Left lung (tissue), 10 donors: ENCODE measurements around the gene MTG1. TPM values are rescaled to one million over a fixed set of nuclear protein-coding genes. Genes with fewer than 3 reads are reported as not detected.
"Not testable (repeated sequence)": the region's sequence is repeated elsewhere in the genome, so short reads cannot be mapped to it uniquely, and the experiment has no call there.

Experiments used
- ATAC-seq: fragments of 200-7000 bp; cut with Tn5 transposase; one replicate; pipeline ENCODE4 v1.9.1; 2020; ENCODE audit warnings: moderate library complexity
- DNase-seq, 4 donors: peaks; one replicate each; pipeline ENCODE4 v3.0.0-alpha.2; 2013 to 2020
- H3K27ac ChIP-seq, 2 donors: fragments of 200-600 bp; sonication (generic) in 1 of 2; one replicate each; pipeline versions ENCODE4 v1.5.0 to v1.8.0; 2020 to 2021
- H3K27me3 ChIP-seq, 2 donors: fragments of 200-600 bp; sonication (generic) in 1 of 2; one replicate each; pipeline versions ENCODE4 v1.5.0 to v1.8.0; 2020 to 2021
- H3K36me3 ChIP-seq, 2 donors: fragments of 200-600 bp; sonication (generic) in 1 of 2; one replicate each; pipeline versions ENCODE4 v1.5.0 to v1.8.0; 2020 to 2021
- H3K4me1 ChIP-seq, 2 donors: fragments of 200-600 bp; one replicate each; pipeline ENCODE4 v1.8.0; 2021
- H3K4me3 ChIP-seq, 2 donors: fragments of 200-600 bp; sonication (generic) in 1 of 2; one replicate each; pipeline versions ENCODE4 v1.5.0 to v1.8.0; 2020 to 2021; ENCODE audit warnings: mild to moderate bottlenecking in 1 of 2
- H3K9me3 ChIP-seq, 2 donors: fragments of 200-600 bp; sonication (generic) in 1 of 2; one replicate each; pipeline versions ENCODE4 v1.5.0 to v1.8.0; 2020 to 2021
- intact Hi-C, 2 donors: fragments of 100-400 bp; cut with DNase I; formaldehyde crosslinking; loops; one replicate each; pipeline versions ENCODE4 v1.11.2 to v1.14.2; 2022
- polyA plus RNA-seq, 6 donors: library from polyadenylated mRNA; unstranded; fragments of 120-200 nt; gene quantifications; one replicate each; pipeline ENCODE4 v1.2.1, GENCODE V29; 2013; ENCODE audit not compliant: insufficient read length in 6 of 6
- total RNA-seq, 2 donors: library from RNA; stranded (reverse); fragmentation: NEBNext Ultra II Directional; extraction: Animal tissue kit (Norgen Biotek cat#: 25700); gene quantifications; one replicate each; pipeline ENCODE4 v1.2.1, GENCODE V29; 2021
- TF ChIP-seq, protein P1 (sequence below), 2 donors: fragments of 200-600 bp; sonication (generic) in 1 of 2; IDR thresholded peaks; one replicate each; pipeline versions ENCODE4 v1.5.0 to v1.8.0; 2021; ENCODE audit warnings: antibody characterized with exemption in 2 of 2
- donor health status: DM: no; HTN: yes; CAD: no.
- donor health status: DM: no; HTN: no; CAD: no.

The MTG1 gene
- total and polyA plus RNA-seq, 8 donors = 31.5 to 75.1 (median 60.3) TPM

GRCh38 chr10:133370030-133370786, 23.7 kb upstream of the MTG1 start:
- intact Hi-C loops = no loop called here
- no peak for ATAC-seq
- Histone ChIP-seq H3K9me3 (no peaks in the 10 kb centered on the region), H3K36me3 (peaks cover 0 to 51% of the 10 kb centered on the region in 2 donors), H3K4me1 (peaks cover 5 to 23% of the 10 kb centered on the region in 2 donors), H3K4me3 (no peak overlapping the region), H3K27ac (no peak overlapping the region), H3K27me3 (no peaks in the 10 kb centered on the region)
- no peak for DNase-seq
- TF ChIP-seq, protein P1, sequence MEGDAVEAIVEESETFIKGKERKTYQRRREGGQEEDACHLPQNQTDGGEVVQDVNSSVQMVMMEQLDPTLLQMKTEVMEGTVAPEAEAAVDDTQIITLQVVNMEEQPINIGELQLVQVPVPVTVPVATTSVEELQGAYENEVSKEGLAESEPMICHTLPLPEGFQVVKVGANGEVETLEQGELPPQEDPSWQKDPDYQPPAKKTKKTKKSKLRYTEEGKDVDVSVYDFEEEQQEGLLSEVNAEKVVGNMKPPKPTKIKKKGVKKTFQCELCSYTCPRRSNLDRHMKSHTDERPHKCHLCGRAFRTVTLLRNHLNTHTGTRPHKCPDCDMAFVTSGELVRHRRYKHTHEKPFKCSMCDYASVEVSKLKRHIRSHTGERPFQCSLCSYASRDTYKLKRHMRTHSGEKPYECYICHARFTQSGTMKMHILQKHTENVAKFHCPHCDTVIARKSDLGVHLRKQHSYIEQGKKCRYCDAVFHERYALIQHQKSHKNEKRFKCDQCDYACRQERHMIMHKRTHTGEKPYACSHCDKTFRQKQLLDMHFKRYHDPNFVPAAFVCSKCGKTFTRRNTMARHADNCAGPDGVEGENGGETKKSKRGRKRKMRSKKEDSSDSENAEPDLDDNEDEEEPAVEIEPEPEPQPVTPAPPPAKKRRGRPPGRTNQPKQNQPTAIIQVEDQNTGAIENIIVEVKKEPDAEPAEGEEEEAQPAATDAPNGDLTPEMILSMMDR (IDR thresholded peaks at IDR 0.05) = no peak

DNA sequence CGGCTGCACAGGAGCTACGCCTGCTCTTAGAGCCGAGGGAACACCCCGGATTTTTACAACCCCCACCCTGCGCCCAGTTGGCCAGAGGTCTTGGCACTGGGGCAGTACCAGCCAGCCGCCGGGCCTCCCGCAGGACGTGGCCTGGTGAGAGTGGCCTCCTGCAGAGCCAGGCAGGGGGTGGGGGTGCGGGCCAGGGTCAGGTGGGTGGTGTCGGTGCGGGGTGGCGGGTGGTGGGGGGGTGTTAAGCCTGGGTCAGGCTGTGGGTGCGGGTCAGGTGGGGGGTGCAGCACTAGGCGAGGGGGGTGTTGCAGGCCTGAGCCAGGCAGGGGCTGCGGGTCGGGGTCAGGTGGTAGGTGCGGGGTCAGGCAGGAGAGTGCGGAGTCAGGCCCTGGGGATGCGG, 21.4 kb upstream of the MTG1 start:
- H3K36me3 ChIP-seq = peaks cover 0 to 30% of the 10 kb centered on the region in 2 donors
- H3K27ac ChIP-seq = no peak overlapping the region
- peak in 2 of 4 donors; percentile 49 to 85 for DNase-seq
- intact Hi-C loops = no loop called here
- H3K27me3 ChIP-seq = peaks cover 0 to 3% of the 10 kb centered on the region in 2 donors
- ATAC-seq = peak; percentile 2
- TF ChIP-seq, protein P1 (IDR thresholded peaks at IDR 0.05) = no peak
- H3K4me3 ChIP-seq = peak overlapping the region in 1 of 2 donors; percentile 63
- H3K4me1 ChIP-seq = peaks cover 5 to 23% of the 10 kb centered on the region in 2 donors
- H3K9me3 ChIP-seq = no peaks in the 10 kb centered on the region

- intact Hi-C loops = no loop called here
- Histone ChIP-seq H3K27me3 (peaks cover 0 to 12% of the 10 kb centered on the region in 2 donors), H3K4me1 (peaks cover 9 to 32% of the 10 kb centered on the region in 2 donors), H3K27ac (peak within 1 kb of the TSS; percentile 86 to 90), H3K36me3 (peaks cover 0 to 25% of the 10 kb centered on the region in 2 donors), H3K4me3 (peak within 1 kb of the TSS; percentile 63 to 74), H3K9me3 (no peaks in the 10 kb centered on the region)
- peak; percentile 92 to 100 (median 96) for DNase-seq
- TF ChIP-seq, protein P1 (IDR thresholded peaks at IDR 0.05) = no peak
- ATAC-seq = peak; percentile 99
These were observed 20.5 kb upstream of the MTG1 start, which contains the start of gene ECHS1 for GRCh38 chr10:133373174-133374090. Gene ECHS1 (minus strand): TSS chr10:133373354. CDS start chr10:133373333, 21 bp downstream.

DNA sequence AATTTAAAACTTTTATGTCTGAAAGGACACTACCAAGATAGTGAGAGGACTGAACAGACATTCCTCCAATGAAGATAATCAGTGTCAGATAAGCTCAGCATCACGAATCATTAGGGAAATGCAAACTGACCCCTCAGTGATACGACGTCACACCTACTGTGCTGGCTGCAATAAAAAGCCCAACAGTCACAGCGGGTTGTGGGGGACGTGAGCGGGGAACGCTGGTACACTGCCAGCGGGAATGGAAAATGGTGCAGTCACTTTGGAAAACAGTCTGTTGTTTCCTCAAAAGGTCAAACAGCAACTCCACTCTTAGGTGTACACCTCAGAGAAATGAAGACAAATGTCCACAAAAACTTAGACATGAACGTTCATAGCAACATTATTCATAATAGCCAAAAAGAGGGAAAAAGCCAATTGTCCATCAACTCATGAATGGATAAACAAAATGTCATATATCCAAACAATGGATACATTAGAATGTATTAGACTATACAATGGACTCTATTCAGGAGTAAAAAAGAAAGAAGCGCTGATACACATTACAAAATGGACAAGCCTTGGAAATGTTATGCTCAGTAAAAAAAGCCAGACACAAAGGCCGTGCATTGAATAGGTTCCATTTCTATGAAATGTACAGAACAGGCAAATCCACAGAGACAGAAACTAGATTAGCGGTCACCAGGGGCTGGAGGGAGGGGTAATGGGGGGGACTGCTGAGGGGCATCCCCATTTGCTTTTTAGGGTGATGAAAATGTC, 18.4 kb upstream of the MTG1 start:
- DNase-seq = no peak
- Histone ChIP-seq H3K4me1 (peaks cover 9 to 49% of the 10 kb centered on the region in 2 donors), H3K27ac (no peak overlapping the region), H3K36me3 (peaks cover 0 to 4% of the 10 kb centered on the region in 2 donors), H3K27me3 (peaks cover 0 to 29% of the 10 kb centered on the region in 2 donors), H3K4me3 (no peak overlapping the region), H3K9me3 (no peaks in the 10 kb centered on the region)
- intact Hi-C loops = no loop called here
- ATAC-seq = no peak
- TF ChIP-seq, protein P1 (IDR thresholded peaks at IDR 0.05) = no peak

DNA sequence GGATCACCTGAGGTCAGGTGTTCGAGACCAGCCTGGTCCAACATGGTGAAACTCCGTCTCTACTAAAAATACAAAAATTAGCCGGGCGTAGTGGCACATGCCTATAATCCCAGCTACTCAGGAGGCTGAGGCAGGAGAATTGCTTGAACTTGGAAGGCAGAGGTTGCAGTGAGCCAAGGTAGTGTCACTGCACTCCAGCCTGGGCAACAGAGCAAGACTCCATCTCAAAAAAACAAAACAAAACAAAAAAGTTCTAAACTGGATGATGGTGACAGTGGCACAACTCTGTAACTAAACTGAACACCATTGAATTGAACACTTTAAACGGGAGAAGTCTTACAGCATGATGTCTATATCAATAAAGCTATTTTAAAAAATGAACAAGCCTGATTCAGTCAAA, 17.8 kb upstream of the MTG1 start:
- Histone ChIP-seq H3K4me1 (peaks cover 9 to 49% of the 10 kb centered on the region in 2 donors), H3K27me3 (peaks cover 0 to 29% of the 10 kb centered on the region in 2 donors)
- H3K4me3 ChIP-seq, H3K27ac ChIP-seq, H3K9me3 ChIP-seq, DNase-seq, ATAC-seq, H3K36me3 ChIP-seq, intact Hi-C loops: not testable (repeated sequence)
